Endodermal cell (in vitro differentiated cells): ENCODE data around the gene PTPRN2. TPM values are rescaled to one million over a fixed set of nuclear protein-coding genes. Genes with fewer than 3 reads are reported as not detected.

Experiments used
- DNase-seq: peaks from one replicate; pipeline ENCODE4 v3.0.0-alpha.2; 2017
- H3K27ac ChIP-seq: 2 replicates; pipeline ENCODE4 v1.5.1; 2013; ENCODE audit warnings: mild to moderate bottlenecking, low read depth, low read length, moderate library complexity
- H3K27me3 ChIP-seq: 2 replicates; pipeline ENCODE4 v1.6.1; 2013; ENCODE audit warnings: mild to moderate bottlenecking, low read length, moderate library complexity; ENCODE audit not compliant: insufficient read depth, control insufficient read depth, poor library complexity, severe bottlenecking
- H3K36me3 ChIP-seq: 2 replicates; pipeline ENCODE4 v1.7.0; 2013; ENCODE audit warnings: mild to moderate bottlenecking, low read length, moderate library complexity; ENCODE audit not compliant: control insufficient read depth, insufficient read depth
- H3K4me1 ChIP-seq: one replicate; pipeline ENCODE4 v1.7.0; 2013; ENCODE audit warnings: low read length; ENCODE audit not compliant: control insufficient read depth, insufficient read depth
- H3K4me3 ChIP-seq: 2 replicates; pipeline ENCODE4 v1.5.1; 2013; ENCODE audit warnings: mild to moderate bottlenecking, low read length, moderate library complexity
- H3K9ac ChIP-seq: 2 replicates; pipeline ENCODE4 v1.6.1; 2013; ENCODE audit warnings: mild to moderate bottlenecking, low read length, moderate library complexity; ENCODE audit not compliant: poor library complexity, severe bottlenecking; ENCODE audit errors: extremely low read depth
- H3K9me3 ChIP-seq: 2 replicates; pipeline ENCODE4 v1.6.1; 2013; ENCODE audit warnings: mild to moderate bottlenecking, low read length, moderate library complexity; ENCODE audit not compliant: control insufficient read depth
- H3K27ac Mint-ChIP-seq: 2 replicates; pipeline ENCODE4 v1.8.0; 2020; ENCODE audit warnings: mixed read lengths
- H3K27me3 Mint-ChIP-seq: 2 replicates; pipeline ENCODE4 v1.8.0; 2021; ENCODE audit warnings: mild to moderate bottlenecking, mixed read lengths; ENCODE audit not compliant: insufficient read depth
- H3K36me3 Mint-ChIP-seq: 2 replicates; pipeline ENCODE4 v1.8.0; 2020; ENCODE audit warnings: low read depth, mixed read lengths
- H3K4me1 Mint-ChIP-seq: 2 replicates; pipeline ENCODE4 v1.8.0; 2020; ENCODE audit warnings: mixed read lengths
- H3K4me3 Mint-ChIP-seq: 2 replicates; pipeline ENCODE4 v1.8.0; 2020; ENCODE audit warnings: mild to moderate bottlenecking, moderate library complexity, mixed read lengths
- H3K9me3 Mint-ChIP-seq: 2 replicates; pipeline ENCODE4 v1.8.0; 2020; ENCODE audit warnings: mild to moderate bottlenecking, mixed read lengths
- WGBS, 2 experiments: methylation state at CpG; one replicate each; pipeline versions ENCODE4 v1.1.5 to v1.1.7; 2013; ENCODE audit warnings: missing lambda C conversion rate in 2 of 2, mixed read lengths in 1 of 2; ENCODE audit not compliant: insufficient coverage in 1 of 2, insufficient read length in 1 of 2; 5-methylcytosine and 5-hydroxymethylcytosine counted together
- total RNA-seq, 2 donors: library from RNA; stranded (reverse); fragmentation: NEBNext Ultra II Directional in 1 of 2; extraction: Animal tissue kit (Norgen Biotek cat#: 25700) in 1 of 2; gene quantifications; 2 replicates in 1 of 2; 3 replicates in 1 of 2; pipeline ENCODE4 v1.2.1, GENCODE V29; 2021
- TF ChIP-seq, protein P1 (sequence below): fragments of 200-600 bp; sonication (generic); conservative IDR thresholded peaks from 2 replicates; pipeline ENCODE4 v1.5.0; 2021; ENCODE audit warnings: antibody characterized with exemption, mild to moderate bottlenecking

Gene PTPRN2
- total RNA-seq, 2 donors from 2014 or later: 0.69 to 1.2 TPM

DNA sequence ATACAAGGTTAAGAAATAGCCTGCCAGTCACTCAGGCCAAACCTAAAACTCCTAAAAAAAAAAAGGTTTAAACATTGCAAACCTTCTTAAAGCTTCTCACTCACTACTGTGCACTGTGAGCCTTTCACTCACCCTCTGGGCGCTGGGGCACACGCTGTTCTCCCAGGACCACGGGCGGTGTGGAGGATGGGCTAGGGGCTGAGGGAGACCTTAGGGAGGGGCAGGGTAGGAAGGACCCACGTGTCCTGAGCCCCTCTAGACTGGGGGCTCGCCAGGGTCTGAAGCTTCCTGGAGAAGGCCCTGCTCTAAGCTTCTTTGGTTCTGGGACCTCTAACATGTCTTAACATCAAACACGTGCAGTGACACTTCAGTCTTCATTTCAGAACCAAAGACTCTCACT is 681.0 kb downstream of the PTPRN2 start:
- Histone ChIP-seq H3K9ac (no peak overlapping the region), H3K27ac (no peak overlapping the region), H3K4me3 (no peak overlapping the region), H3K9me3 (peaks cover 80% of the 10 kb centered on the region), H3K36me3 (no peaks in the 10 kb centered on the region), H3K27me3 (no peaks in the 10 kb centered on the region), H3K4me1 (no peaks in the 10 kb centered on the region)
- Mint-ChIP-seq H3K9me3 (no peaks in the 10 kb centered on the region), H3K36me3 (no peaks in the 10 kb centered on the region), H3K4me1 (peaks cover 6% of the 10 kb centered on the region), H3K27me3 (peaks cover 3% of the 10 kb centered on the region), H3K4me3 (no peak overlapping the region), H3K27ac (no peak overlapping the region)
- DNase-seq: no peak
- TF ChIP-seq, protein P1, sequence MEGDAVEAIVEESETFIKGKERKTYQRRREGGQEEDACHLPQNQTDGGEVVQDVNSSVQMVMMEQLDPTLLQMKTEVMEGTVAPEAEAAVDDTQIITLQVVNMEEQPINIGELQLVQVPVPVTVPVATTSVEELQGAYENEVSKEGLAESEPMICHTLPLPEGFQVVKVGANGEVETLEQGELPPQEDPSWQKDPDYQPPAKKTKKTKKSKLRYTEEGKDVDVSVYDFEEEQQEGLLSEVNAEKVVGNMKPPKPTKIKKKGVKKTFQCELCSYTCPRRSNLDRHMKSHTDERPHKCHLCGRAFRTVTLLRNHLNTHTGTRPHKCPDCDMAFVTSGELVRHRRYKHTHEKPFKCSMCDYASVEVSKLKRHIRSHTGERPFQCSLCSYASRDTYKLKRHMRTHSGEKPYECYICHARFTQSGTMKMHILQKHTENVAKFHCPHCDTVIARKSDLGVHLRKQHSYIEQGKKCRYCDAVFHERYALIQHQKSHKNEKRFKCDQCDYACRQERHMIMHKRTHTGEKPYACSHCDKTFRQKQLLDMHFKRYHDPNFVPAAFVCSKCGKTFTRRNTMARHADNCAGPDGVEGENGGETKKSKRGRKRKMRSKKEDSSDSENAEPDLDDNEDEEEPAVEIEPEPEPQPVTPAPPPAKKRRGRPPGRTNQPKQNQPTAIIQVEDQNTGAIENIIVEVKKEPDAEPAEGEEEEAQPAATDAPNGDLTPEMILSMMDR: no peak
- 72 to 80% methylated on average over 1 to 7 of the region's 7 CpGs for WGBS, 2 experiments

DNA sequence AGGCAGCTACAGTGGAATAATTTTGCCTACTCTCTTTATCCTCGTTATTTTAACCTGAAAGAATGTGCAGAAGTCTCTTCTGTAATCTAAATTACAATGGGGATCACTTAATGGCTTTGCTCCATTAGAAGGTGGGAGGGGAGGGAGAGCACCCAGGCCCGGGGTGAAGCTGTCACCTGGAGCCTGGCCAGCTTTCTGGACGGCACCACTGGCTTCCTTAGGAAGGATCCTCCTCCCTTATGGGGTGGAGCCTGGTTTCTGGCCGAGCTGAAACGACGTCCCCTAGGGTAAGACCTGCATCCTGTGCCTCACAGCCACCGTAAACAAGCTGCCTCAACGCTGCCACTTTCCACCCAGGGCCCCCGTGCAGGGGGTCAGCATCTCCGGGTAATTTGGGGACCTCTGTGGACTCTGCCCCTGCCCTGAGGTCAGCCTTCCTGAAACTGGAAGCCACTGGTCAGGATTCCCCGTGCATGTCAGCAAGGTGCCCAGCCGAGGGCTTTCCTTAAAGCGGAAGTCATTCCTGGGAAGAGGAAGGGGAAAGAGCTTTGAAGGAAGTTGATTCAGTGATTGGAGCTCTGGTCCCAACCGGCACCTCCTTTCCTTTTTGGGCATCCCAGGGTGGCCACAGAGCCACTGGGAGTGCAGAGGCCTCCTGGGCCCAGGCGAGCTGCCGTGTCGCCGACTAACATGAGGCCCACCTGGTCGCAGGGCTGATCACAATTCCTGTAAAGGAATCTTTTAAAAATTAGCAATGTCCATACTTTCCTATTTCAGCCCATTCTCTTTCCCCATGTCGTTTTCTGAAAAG is 681.8 kb downstream of the PTPRN2 start:
- H3K4me3 ChIP-seq: no peak overlapping the region
- H3K9ac ChIP-seq: no peak overlapping the region
- peaks cover 6% of the 10 kb centered on the region for H3K4me1 Mint-ChIP-seq
- no peak overlapping the region for H3K27ac ChIP-seq
- no peaks in the 10 kb centered on the region for H3K36me3 Mint-ChIP-seq
- peaks cover 82% of the 10 kb centered on the region for H3K9me3 ChIP-seq
- H3K27me3 ChIP-seq: no peaks in the 10 kb centered on the region
- H3K4me1 ChIP-seq: no peaks in the 10 kb centered on the region
- no peaks in the 10 kb centered on the region for H3K36me3 ChIP-seq
- TF ChIP-seq, protein P1: no peak
- no peak overlapping the region for H3K27ac Mint-ChIP-seq
- 74 to 83% methylated on average over 10 to 20 of the region's 20 CpGs for WGBS, 2 experiments
- H3K4me3 Mint-ChIP-seq: no peak overlapping the region
- DNase-seq: peak; percentile 81
- H3K27me3 Mint-ChIP-seq: peaks cover 3% of the 10 kb centered on the region
- H3K9me3 Mint-ChIP-seq: no peaks in the 10 kb centered on the region

DNA sequence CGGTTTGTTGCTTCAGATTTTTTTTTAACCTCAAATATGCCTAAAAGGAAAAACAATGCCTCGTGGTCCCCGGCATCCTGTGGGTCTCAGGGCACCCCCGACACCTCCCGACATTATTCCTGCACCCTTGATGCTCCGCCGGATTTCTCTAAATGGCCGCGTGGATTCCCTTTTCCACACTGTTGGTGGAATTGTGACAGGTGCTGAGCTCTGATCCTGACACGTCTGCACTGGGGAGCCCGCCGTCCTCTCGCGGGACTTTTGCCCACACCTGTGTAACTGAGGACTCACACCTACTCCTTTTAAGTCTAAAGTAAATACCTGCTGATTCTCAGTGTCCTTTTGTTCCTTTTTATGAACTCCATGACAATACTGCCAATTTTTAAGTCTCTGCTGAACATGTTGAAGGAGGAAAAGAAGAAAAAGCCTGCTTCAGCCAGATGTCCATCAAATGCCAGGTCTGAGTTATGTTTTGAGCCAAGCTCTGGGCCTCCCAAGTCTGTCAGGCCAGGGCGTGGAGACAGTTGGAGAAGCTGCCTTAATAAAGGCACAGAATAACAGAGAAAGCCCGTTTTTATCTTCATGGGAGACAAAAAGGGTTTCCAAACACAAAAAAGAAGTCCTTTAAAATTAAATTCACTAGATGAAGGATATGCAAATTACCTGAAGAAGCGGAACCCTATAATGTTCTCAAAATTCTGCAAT is 682.6 kb downstream of the PTPRN2 start:
- no peak overlapping the region for H3K4me3 Mint-ChIP-seq
- 82 to 84% methylated on average over 12 to 17 of the region's 17 CpGs for WGBS, 2 experiments

More for the DNA sequence above, 682.6 kb downstream of the PTPRN2 start:
- Histone ChIP-seq H3K9ac (no peak overlapping the region), H3K4me3 (no peak overlapping the region), H3K9me3 (peaks cover 82% of the 10 kb centered on the region), H3K4me1 (no peaks in the 10 kb centered on the region), H3K36me3 (no peaks in the 10 kb centered on the region), H3K27me3 (no peaks in the 10 kb centered on the region), H3K27ac (no peak overlapping the region)
- H3K36me3 Mint-ChIP-seq: no peaks in the 10 kb centered on the region
- H3K4me1 Mint-ChIP-seq: peaks cover 6% of the 10 kb centered on the region
- DNase-seq: no peak
- peaks cover 3% of the 10 kb centered on the region for H3K27me3 Mint-ChIP-seq
- H3K9me3 Mint-ChIP-seq: no peaks in the 10 kb centered on the region
- H3K27ac Mint-ChIP-seq: peak overlapping the region; percentile 5
- TF ChIP-seq, protein P1: no peak
